Bronchial epithelial cell (primary cell): ENCODE measurements around the gene SPO11. TPM values are rescaled to one million over a fixed set of nuclear protein-coding genes. Genes with fewer than 3 reads are reported as not detected.

ENCODE experiments used
- DNase-seq: peaks from one replicate; pipeline ENCODE4 v3.0.0-alpha.2; 2010; ENCODE audit warnings: low read depth
- FAIRE-seq: peaks from 2 replicates; lab custom pipeline; 2011; peaks lifted over from hg19 to GRCh38; lab: Jason Lieb, UNC
- H3K27me3 ChIP-seq: 2 replicates; pipeline ENCODE4 v1.5.1; 2011; ENCODE audit warnings: low read length; ENCODE audit not compliant: control insufficient read depth, insufficient read depth
- H3K36me3 ChIP-seq: 2 replicates; pipeline ENCODE4 v1.5.1; 2011; ENCODE audit warnings: low read length; ENCODE audit not compliant: control insufficient read depth, insufficient read depth
- H3K4me3 ChIP-seq: 2 replicates; pipeline ENCODE4 v1.5.1; 2011; ENCODE audit warnings: mild to moderate bottlenecking, low read depth, low read length, control low read depth
- total RNA-seq: library from RNA; depleted of rRNA; stranded (reverse); fragments of >200 nt; gene quantifications from 2 replicates; pipeline ENCODE4 v1.2.1, GENCODE V29; 2014
- TF ChIP-seq, protein P1 (sequence below): IDR thresholded peaks from 2 replicates; pipeline ENCODE4 v1.5.1; 2011; ENCODE audit warnings: mild to moderate bottlenecking, moderate library complexity, low read length, control low read depth, inconsistent platforms; ENCODE audit not compliant: insufficient read depth, severe bottlenecking

The SPO11 gene
- total RNA-seq, 1 donor from 2014 or later, result not detected

DNA sequence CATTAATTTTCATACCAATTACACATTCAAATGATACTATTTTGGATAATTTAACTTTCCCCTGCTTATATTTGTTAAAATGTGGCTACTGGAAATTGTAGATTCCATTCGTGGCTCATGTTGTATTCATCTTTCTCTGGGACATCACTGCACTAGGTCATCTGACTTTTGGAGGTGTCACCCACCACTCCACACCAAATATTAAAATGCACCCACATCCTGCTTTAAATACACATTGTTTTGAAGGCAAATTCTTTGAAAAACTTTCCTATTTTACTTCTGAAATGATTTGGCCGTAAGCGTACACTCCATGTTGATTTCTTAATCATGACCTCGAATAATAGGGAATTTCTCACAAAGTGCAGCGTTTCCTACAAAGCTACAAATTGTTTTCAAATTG is 52.9 kb downstream of the SPO11 start:
- FAIRE-seq (no peak), DNase-seq (no peak)
- TF ChIP-seq, protein P1, sequence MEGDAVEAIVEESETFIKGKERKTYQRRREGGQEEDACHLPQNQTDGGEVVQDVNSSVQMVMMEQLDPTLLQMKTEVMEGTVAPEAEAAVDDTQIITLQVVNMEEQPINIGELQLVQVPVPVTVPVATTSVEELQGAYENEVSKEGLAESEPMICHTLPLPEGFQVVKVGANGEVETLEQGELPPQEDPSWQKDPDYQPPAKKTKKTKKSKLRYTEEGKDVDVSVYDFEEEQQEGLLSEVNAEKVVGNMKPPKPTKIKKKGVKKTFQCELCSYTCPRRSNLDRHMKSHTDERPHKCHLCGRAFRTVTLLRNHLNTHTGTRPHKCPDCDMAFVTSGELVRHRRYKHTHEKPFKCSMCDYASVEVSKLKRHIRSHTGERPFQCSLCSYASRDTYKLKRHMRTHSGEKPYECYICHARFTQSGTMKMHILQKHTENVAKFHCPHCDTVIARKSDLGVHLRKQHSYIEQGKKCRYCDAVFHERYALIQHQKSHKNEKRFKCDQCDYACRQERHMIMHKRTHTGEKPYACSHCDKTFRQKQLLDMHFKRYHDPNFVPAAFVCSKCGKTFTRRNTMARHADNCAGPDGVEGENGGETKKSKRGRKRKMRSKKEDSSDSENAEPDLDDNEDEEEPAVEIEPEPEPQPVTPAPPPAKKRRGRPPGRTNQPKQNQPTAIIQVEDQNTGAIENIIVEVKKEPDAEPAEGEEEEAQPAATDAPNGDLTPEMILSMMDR, result no peak
- Histone ChIP-seq H3K4me3 (no peak overlapping the region), H3K27me3 (no peaks in the 10 kb centered on the region), H3K36me3 (peaks cover 2% of the 10 kb centered on the region)

DNA sequence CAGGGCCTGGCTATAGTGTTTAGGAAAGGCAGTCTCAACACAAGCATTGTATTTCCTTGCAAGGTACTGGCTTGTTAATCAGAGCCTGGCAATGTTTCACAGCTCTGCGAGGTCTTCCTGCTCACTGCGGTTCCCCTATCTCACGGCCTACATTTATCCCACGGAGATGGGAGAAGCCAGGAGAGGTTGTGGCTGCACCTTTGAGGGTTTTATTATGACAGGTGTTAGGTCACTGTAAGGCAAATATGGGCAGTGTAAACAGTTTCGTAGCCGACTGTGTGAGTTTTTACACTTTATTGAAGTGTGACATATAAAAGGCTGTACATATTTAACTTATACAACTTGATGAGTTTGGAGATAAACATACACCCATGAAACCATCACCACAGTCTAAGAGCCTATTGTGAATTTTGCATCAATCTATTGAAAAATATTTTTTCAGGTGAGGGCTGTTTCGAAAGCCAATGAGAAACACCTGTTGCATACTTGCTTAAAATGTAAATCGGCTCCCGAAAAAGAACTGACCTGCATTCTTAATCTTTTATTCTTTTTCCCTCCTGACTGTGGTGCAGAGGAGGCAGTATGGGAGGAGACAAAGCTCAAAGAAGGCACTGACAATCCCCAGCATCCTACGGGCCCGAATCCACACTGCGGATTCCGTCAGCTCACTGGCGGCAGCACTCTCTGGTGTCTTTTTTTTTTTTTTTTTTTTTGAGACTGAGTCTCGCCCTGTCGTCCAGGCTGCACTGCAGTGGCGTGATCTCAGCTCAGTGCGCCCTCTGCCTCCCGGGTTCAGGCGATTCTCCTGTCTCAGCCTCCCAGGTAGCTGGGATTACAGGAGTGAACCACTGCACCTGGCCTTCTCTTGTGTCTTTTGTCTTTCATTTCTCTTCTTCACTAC is 54.1 kb downstream of the SPO11 start:
- TF ChIP-seq, protein P1, result no peak
- Histone ChIP-seq H3K4me3 (no peak overlapping the region), H3K27me3 (no peaks in the 10 kb centered on the region), H3K36me3 (no peaks in the 10 kb centered on the region)
- DNase-seq (no peak), FAIRE-seq (no peak)

DNA sequence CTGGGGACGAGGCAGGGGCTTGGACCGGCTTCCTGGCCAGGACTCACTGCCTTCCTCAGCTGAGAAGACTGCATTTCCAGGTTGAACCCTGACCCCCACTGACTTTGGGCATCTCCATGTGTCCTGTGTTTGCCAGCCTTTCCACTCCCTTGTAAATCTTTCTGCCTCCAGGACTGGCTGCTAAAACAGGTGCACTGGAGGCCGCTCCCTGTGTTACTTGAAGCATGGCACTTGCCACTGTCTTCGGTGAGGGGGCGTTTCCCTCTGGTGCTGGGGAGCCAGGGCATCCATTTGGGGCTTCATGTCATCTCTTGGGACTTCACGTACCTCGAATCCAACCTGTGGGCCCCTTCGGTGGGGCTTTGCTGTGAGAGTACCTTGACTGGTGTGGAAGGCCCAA is 54.9 kb downstream of the SPO11 start:
- TF ChIP-seq, protein P1, result no peak
- no peaks in the 10 kb centered on the region for H3K27me3 ChIP-seq
- no peaks in the 10 kb centered on the region for H3K36me3 ChIP-seq
- DNase-seq (no peak), FAIRE-seq (no peak)
- H3K4me3 ChIP-seq, result no peak overlapping the region

DNA sequence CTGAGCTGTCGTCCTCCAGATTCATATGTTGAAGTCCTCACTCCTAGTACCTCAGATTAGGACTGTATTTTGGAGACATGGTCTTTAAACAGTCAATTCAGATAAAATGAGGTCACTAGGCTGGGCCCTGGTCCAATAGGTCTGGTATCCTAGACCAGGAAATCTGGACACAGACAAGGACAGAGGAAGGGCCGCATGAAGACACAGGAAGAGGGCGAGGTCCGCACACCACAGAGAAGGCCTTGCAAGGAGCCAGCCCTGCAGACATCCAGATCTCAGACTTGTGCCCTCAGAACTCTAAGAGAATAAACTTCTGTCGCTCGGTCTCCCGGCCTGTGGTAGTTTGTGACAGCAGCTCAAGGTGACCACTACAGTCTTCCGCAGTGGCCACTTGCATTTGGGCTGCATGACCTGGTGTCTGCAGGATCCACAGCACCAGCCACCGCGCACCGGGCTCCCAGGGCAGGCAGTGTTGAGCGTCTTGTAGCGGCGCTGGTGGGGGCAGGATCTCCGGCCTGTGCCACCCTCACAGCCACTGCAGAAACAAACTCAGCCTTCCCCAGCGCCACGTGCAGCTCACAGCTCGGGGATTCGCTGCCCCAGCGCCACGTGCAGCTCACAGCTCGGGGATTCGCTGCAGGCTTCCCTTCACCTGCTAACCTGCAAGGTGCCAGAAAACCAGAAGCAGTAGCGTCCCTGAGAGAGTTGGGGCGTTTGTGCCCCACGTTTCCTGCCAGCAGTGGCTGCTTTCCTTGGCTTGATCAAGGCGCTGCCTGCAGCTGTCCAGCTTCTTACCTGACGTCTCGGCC is 55.6 kb downstream of the SPO11 start:
- no peak overlapping the region for H3K4me3 ChIP-seq
- no peak for FAIRE-seq
- H3K36me3 ChIP-seq, result no peaks in the 10 kb centered on the region
- DNase-seq, result no peak
- TF ChIP-seq, protein P1, result no peak
- H3K27me3 ChIP-seq, result no peaks in the 10 kb centered on the region

DNA sequence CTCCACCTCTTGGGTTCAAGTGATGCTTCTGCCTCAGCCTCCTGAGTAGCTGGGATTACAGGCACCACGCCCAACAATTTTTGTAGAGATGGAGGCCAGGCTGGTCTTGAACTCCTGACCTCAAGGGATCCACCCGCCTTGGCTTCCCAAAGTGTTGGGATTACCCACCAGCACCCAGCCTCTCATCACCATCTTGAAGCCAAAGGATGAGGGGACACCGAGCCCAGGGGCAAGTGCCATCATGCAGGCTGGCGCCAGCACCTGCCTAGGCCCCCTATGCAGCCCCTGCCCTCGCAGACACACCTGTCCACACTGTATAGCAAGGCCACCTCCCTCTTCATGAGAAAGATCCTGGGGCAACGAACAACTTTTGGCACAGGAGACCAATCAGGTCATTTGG is 56.3 kb downstream of the SPO11 start:
- no peaks in the 10 kb centered on the region for H3K36me3 ChIP-seq
- TF ChIP-seq, protein P1, result no peak
- DNase-seq (no peak), FAIRE-seq (no peak)
- no peaks in the 10 kb centered on the region for H3K27me3 ChIP-seq
- H3K4me3 ChIP-seq, result no peak overlapping the region
